HG03432 (cell line): ENCODE data around the gene PRAF2.

ENCODE experiments used
- ATAC-seq: cut with Tn5 transposase; IDR thresholded peaks from one replicate; pipeline ENCODE4 v1.9.1; 2021; ENCODE audit warnings: mild to moderate bottlenecking, moderate library complexity; ENCODE audit not compliant: unreplicated experiment

PRAF2 gene

GRCh38 chrX:49073601-49074575 is at the start of gene PRAF2:
PRAF2 (minus strand) TSS chrX:49074002; CDS start chrX:49073987, 15 bp downstream.
- peak; percentile 92 for ATAC-seq

- ATAC-seq, result no peak
These were observed 48.7 kb upstream of the PRAF2 start for GRCh38 chrX:49122499-49122898.

GRCh38 chrX:49120091-49120490 is 46.3 kb upstream of the PRAF2 start:
- no peak for ATAC-seq

GRCh38 chrX:49117581-49117980 is 43.8 kb upstream of the PRAF2 start:
- ATAC-seq, result no peak

- no peak for ATAC-seq
These were observed 42.9 kb upstream of the PRAF2 start for GRCh38 chrX:49116716-49117115.

GRCh38 chrX:49116076-49116475 is 42.3 kb upstream of the PRAF2 start:
- no peak for ATAC-seq

GRCh38 chrX:49111791-49112190 is 38.0 kb upstream of the PRAF2 start:
- no peak for ATAC-seq

- no peak for ATAC-seq
These were observed 36.6 kb upstream of the PRAF2 start for GRCh38 chrX:49110417-49110816.

- no peak for ATAC-seq
These were observed 34.8 kb upstream of the PRAF2 start for GRCh38 chrX:49108641-49109040.

- ATAC-seq, result no peak
These were observed 33.1 kb upstream of the PRAF2 start for GRCh38 chrX:49106930-49107329.

GRCh38 chrX:49106296-49106695 is 32.5 kb upstream of the PRAF2 start:
- no peak for ATAC-seq

- ATAC-seq, result no peak
These were observed 29.8 kb upstream of the PRAF2 start for GRCh38 chrX:49103637-49104036.

GRCh38 chrX:49102190-49102589 is 28.4 kb upstream of the PRAF2 start:
- ATAC-seq, result no peak

- ATAC-seq, result peak; percentile 14
These were observed 27.8 kb upstream of the PRAF2 start for GRCh38 chrX:49101629-49101984.

- peak; percentile 97 for ATAC-seq
These were observed 27.2 kb upstream of the PRAF2 start for GRCh38 chrX:49100704-49101628.

GRCh38 chrX:49096419-49096818 is 22.6 kb upstream of the PRAF2 start:
- no peak for ATAC-seq

GRCh38 chrX:49089553-49089952 is 15.8 kb upstream of the PRAF2 start:
- ATAC-seq, result no peak

GRCh38 chrX:49082271-49082871 is 8.6 kb upstream of the PRAF2 start:
- no peak for ATAC-seq

GRCh38 chrX:49079489-49080428 is 6.0 kb upstream of the PRAF2 start, which contains the start of gene WDR45:
WDR45 (minus strand) TSS chrX:49079887; CDS start chrX:49078095, 1,792 bp downstream.
- ATAC-seq, result peak; percentile 92

GRCh38 chrX:49077941-49078340 is 4.1 kb upstream of the PRAF2 start:
- ATAC-seq, result no peak
